Central memory CD4-positive, alpha-beta T cell (primary cell): ENCODE results near the gene UBXN6.

ENCODE experiments used
- DNase-seq: peaks from one replicate; pipeline ENCODE4 v3.0.0; 2022
- total RNA-seq, 3 experiments: gene quantifications; one replicate each; lab custom pipeline; 2026; lab: John Stamatoyannopoulos, UW

UBXN6 gene
- 39.4 to 70.1 (median 65.0) reads per million in 3 experiments for total RNA-seq

DNA sequence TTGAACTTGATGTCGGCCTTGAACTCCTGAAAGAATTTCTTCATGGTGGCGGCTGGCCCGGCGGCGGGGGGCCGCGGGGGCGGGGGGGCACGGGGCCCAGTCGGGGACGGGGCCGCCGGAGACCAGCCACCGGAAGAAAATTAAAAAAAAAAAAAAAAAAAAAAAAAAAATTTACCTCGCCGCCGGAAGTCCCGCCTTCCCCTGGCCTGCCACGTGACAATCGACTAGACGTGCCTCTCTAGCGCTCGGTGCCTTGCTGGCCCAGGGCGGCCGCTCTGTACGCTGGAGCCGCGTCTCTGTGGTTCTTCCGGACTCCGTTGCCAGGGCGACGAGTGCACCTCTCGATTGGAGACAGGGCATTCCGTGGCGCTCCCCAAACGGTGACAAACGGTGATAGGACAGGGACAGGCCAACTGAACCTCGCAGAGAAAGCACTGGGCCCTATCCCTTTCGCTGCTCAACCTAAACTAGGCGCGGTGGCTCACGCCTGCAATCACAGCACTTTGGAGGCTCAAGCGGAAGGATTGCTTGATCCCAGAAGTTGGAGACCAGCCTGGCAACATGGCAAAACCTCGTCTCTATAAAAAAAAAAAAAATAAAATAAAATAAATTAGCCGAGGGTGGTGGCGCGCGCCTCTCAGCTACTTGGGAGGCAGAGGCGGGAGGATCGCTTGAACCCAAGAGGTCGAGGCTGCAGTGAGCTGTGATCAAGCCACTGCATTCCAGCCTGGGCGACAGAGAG is at the start of gene UBXN6:
Gene UBXN6, minus strand, starts transcription at position 141 of the 742 bp plus-strand sequence. Its CDS starts 97 bp downstream, at position 44.
- DNase-seq: peak; percentile 97

DNA sequence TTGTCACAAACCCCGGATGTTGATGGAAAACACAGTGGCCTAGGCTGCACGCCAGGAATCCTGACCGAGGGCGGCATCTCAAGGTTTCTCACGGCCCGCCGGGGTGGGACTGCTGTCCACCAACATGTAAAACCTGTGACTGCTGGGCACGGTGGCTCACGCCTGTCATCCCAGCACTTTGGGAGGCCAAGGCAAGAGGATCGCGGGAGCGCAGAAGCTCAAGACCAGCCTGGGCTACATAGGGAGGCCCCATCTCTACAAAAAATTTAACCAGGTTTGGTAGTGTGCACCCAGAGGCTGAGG is 49.5 kb upstream of the UBXN6 start:
- no peak for DNase-seq

GRCh38 chr19:4506449-4507149 is 49.0 kb upstream of the UBXN6 start:
- DNase-seq: no peak

DNA sequence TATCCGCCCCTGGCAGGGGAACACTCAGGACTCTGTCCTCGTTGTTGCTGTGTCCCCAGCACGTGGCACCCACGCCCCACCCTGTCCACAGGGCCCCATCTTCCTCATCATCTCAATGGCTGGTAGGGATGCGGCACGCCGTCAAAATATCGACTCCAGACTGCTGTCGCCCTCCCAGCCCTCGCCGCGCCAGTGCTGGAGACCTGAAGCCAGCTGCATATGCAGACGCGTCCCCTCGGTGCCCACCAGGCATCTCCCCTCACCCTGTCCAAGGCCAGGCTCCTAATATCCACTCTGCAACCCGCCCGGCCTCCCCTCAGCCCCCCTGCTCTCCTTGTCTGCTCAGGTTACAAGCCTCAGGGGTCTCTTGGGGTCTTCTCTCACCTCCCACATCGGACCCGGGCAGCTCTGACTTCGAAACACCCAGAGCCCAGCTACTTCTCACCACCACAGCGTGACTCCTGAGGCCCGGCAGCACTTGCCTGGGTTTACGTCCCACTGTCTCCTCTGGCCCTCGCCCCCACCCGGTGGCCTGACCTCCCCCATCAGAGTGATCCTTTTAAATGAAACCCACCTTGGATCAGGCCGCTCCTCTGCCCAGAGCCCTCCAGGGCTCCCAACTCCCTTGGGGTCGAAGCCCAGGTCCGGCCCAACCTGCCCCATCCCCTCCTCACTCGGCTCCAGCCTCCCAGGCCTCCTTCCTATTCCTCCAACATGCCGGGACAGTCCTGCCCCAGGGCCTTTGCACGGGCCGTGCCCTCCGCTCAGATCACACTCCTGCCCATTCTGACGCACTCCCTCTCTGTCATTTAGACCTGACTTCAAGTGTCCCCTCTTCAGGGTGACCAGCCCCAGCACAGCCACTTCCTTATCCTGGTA is 48.2 kb upstream of the UBXN6 start:
- no peak for DNase-seq

GRCh38 chr19:4504891-4505569 is 47.4 kb upstream of the UBXN6 start:
- no peak for DNase-seq

- DNase-seq: no peak
Measured at GRCh38 chr19:4504297-4504701, 46.7 kb upstream of the UBXN6 start.

GRCh38 chr19:4503825-4504170 is 46.2 kb upstream of the UBXN6 start:
- DNase-seq: no peak

DNA sequence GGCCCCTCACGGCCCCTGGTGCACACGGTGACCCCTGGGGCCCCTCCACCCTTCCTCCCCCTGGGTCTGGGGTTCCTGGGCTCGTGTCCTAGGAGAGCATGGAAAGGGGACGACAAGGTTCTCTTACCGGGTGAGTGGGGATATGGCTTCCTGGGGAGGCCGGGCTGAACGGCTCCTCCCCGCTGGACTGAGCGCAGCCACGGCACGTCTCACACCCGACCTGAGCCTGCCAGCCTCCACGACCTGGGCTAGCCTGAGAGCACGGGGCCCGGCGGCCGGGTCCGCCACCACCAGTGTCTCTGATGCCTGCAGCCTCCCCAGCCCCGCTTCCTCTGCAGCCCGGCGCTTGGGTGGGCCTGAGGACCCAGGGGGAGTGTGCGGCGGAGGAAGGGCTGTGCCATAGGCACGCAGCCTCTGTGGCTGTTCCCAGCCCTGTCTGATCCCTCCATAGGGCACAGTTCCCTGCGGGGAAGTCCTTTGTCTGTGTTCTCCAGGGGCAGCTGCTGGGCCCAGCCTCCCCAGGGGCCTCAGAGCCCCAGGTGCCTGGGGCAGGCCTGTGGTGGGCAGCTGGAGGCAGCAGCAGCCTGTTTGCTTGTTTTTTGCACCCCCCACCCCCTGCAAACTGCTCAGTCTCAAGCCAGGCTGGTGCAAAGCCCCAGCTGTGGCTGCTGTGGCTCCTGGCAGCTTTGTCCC is 45.7 kb upstream of the UBXN6 start:
- no peak for DNase-seq

DNA sequence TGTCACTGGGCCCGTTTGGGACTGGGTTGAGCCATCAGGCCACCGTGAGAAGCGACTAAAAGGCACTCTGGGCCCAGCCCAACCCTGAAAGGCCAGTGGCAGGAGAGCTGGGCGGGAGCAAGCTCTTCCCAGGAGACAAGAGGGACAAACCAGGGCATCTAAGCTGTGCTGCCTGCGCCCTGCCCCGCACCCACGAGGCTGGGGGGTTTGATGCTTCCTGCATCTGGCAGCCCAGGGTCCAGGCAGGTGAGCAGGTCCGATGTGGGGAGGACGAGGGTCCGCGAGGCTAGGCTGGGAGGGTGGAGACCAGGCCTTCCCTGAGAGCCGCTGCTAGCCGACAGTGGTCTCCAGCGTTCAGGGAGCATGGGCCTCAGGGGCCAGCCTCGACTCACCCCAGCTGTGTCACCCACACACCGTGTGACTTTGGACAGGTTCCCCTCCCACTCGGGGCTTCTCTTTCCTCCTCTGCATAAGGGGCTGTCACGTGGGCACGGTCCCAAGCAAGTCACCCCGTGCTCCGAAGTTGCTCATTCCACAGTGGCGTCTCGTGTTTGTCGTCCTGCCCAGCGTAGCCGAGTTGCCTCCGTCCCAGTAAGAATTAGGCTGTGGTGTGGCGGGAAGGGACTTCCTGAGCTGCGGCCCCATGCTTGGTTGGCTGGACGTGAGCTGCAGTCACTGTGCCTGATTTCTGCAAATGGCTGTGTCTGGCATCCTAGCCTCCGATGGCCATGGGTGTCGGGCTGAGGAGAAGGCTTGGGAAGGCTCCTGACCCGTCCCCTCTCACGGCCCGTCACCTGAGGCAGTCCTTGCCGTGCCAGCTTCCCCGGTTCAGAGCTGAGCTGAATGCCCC is 44.9 kb upstream of the UBXN6 start:
- no peak for DNase-seq

- no peak for DNase-seq
Measured at GRCh38 chr19:4501691-4502090, 44.1 kb upstream of the UBXN6 start.

GRCh38 chr19:4500841-4501591 is 43.4 kb upstream of the UBXN6 start:
- no peak for DNase-seq

DNA sequence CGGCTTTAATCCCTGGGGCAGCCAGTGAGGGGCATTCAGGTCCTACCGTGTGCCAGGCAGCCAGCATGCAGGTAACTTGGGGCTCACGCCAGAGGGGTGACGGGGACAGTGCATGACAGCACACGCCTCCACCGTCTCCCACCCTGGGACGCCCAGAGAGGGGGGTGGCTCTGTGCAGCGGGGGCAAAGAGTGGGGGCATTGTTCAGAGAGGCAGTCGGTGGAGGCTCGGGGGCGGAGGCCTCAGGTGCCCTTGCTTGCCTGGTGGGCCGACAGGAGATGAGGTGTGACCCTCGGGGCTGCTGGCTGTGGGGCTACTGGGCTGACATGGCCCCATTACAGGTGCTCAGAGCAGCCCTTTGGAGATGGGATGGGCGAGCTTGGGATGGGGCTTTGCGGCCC is 42.3 kb upstream of the UBXN6 start:
- no peak for DNase-seq

- no peak for DNase-seq
Measured at GRCh38 chr19:4499318-4499717, 41.7 kb upstream of the UBXN6 start.

GRCh38 chr19:4498694-4499093 is 41.1 kb upstream of the UBXN6 start:
- DNase-seq: no peak

DNA sequence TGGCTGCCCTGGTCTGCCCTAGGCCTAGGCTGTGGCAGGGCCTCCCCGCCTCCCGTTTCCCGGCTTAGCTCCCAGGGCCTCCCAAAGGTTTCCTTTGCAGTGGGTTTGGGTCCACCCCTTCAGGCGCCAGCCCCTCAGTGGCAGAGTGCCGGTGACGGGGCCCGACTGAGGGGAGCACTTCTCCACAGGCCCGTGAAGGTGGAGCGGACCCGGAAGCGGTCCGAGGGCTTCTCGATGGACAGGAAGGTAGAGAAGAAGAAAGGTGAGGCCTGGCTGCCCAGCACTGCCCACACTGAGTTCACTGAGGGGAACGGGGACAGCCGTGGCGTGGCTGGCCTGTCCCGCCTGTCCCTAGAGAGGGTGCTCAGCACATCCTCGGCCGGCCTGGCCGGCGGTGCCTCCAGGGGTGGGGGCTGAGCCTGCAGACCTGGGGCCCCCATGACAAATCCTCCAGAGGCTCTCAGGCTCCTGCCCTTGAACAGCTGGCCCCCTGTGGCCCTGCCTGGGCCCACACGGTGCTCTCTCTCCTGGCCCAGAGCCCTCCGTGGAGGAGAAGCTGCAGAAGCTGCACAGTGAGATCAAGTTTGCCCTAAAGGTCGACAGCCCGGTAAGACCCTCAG is 40.3 kb upstream of the UBXN6 start:
- DNase-seq: no peak

DNA sequence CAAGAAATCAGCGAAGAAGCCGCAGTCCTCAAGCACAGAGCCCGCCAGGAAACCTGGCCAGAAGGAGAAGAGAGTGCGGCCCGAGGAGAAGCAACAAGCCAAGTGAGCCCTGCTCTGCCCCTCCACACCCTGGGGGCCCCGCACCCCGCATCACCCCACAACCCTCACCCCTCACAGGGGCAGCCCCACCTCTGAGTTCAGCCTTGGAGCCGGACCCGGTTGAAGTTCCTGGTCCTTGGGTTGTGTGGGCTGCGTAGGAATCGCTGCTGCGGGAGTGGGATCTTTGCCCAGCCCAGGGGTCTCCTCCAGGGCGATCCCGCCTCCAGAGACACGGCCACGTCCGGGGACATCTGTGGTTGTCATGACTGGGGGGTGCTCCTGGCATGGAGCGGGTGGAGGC is 38.7 kb upstream of the UBXN6 start:
- DNase-seq: no peak

DNA sequence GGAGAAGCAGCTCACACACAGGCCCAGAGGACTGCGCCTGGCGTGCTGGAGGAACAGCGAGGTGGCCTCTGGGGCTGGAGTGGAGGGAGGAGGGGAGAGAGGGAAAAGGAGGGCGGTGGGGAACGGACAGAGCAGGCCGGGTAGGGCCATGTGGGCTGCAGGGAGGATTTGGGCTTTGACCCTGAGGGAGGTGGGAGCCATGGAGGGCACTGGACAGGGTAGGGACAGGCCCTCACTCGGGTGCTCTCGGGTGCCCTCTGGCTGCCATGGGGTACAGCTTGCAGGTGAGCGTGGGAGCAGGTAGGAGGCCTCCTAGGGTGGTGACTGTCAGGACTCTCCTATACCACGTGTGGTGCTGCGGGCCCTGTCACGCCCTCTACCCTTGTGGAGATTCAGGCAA is 37.9 kb upstream of the UBXN6 start:
- no peak for DNase-seq

- DNase-seq: no peak
Measured at GRCh38 chr19:4494691-4495064, 37.1 kb upstream of the UBXN6 start.

- DNase-seq: no peak
Measured at GRCh38 chr19:4493929-4494690, 36.5 kb upstream of the UBXN6 start.
